Dermis microvascular lymphatic vessel endothelial cell (primary cell): ENCODE data around the gene CHST13. TPM values are rescaled to one million over a fixed set of nuclear protein-coding genes. Genes with fewer than 3 reads are reported as not detected.

Experiments
- DNase-seq, 2 donors: peaks; one replicate each; pipeline versions ENCODE4 v3.0.0 to v3.0.0-alpha.2; 2010; ENCODE audit warnings: low read depth in 2 of 2
- total RNA-seq: library from RNA; depleted of rRNA; stranded (reverse); fragments of >200 nt; gene quantifications from 2 replicates; pipeline ENCODE4 v1.2.1, GENCODE V29; 2014

Gene CHST13
- total RNA-seq, 1 donor from 2014 or later: not detected

- DNase-seq: peak; percentile 72 to 74
These were observed 16.4 kb downstream of the CHST13 start for GRCh38 chr3:126540342-126540849.

GRCh38 chr3:126540951-126541627 lies 17.1 kb downstream of the CHST13 start:
- DNase-seq: no peak

GRCh38 chr3:126541628-126542339 lies 17.8 kb downstream of the CHST13 start:
- no peak for DNase-seq

GRCh38 chr3:126542340-126543241 lies 18.6 kb downstream of the CHST13 start:
- no peak for DNase-seq

- no peak for DNase-seq
These were observed 19.6 kb downstream of the CHST13 start for GRCh38 chr3:126543457-126544061.

- DNase-seq: no peak
These were observed 20.8 kb downstream of the CHST13 start for GRCh38 chr3:126544596-126545281.

GRCh38 chr3:126545544-126545943 lies 21.6 kb downstream of the CHST13 start:
- no peak for DNase-seq

GRCh38 chr3:126546013-126546412 lies 22.1 kb downstream of the CHST13 start:
- no peak for DNase-seq

GRCh38 chr3:126546549-126547239 lies 22.7 kb downstream of the CHST13 start:
- DNase-seq: no peak

- DNase-seq: no peak
These were observed 23.8 kb downstream of the CHST13 start for GRCh38 chr3:126547721-126548120.

- no peak for DNase-seq
These were observed 24.9 kb downstream of the CHST13 start for GRCh38 chr3:126548556-126549466.

GRCh38 chr3:126549861-126550487 lies 26.0 kb downstream of the CHST13 start:
- DNase-seq: no peak

GRCh38 chr3:126550488-126551051 lies 26.6 kb downstream of the CHST13 start:
- DNase-seq: no peak

GRCh38 chr3:126551121-126551838 lies 27.3 kb downstream of the CHST13 start:
- DNase-seq: no peak

GRCh38 chr3:126551839-126552687 lies 28.1 kb downstream of the CHST13 start:
- DNase-seq: no peak

GRCh38 chr3:126552688-126553283 lies 28.8 kb downstream of the CHST13 start:
- DNase-seq: no peak
